Astrocyte of the spinal cord (primary cell): ENCODE measurements around the gene PHACTR4.
"Not testable (repeated sequence)": the region's sequence is repeated elsewhere in the genome, so short reads cannot be mapped to it uniquely, and the experiment has no call there.

ENCODE experiments used
- DNase-seq: peaks from one replicate; pipeline ENCODE4 v3.0.0; 2011; ENCODE audit warnings: low read depth, low spot score
- H3K4me3 ChIP-seq: 2 replicates; pipeline ENCODE4 v1.5.1; 2011; ENCODE audit warnings: low read depth, mild to moderate bottlenecking, low read length, moderate library complexity
- in situ Hi-C: cut with HindIII; loops from 2 replicates; pipeline ENCODE4 v1.10.0; 2017; ENCODE audit warnings: low sequenced_read_pairs
- TF ChIP-seq, protein P1 (sequence below): IDR thresholded peaks from 2 replicates; pipeline ENCODE4 v1.5.1; 2012; ENCODE audit warnings: low read depth, mild to moderate bottlenecking, low read length, inconsistent platforms

Gene PHACTR4

DNA sequence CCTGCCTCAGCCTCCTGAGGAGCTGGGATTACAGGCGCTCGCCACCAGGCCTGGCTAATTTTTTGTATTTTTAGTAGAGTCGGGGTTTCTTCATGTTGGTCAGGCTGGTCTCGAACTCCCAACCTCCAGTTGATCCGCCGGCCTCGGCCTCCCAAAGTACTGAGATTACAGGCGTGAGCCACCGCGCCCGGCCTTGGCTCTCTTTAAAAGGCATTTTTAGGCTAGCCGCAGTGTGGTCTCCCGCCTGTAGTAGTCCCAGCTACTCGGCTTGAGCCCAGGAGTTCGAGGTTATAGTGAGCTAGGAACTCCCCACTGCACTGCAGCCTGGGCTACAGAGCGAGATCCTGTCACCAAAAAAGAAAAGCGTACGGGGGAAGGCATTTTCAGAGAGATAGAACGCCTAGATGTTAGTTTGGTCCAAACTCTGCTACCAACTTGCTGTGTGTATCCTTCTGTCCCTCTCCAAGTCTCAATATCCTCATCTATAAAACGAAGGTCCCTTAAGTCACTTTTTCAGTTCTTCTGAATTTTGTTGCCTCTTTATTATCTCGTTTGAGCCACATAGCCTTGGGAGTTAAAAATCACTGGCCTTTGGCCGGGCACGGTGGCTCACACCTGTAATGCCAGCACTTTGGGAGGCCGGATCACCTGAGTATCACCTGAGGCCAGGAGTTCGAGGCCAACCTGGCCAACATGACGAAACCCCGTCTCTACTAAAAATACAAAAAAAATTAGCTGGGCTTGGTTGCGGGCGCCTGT, 40.0 kb upstream of the PHACTR4 start:
- TF ChIP-seq, protein P1, sequence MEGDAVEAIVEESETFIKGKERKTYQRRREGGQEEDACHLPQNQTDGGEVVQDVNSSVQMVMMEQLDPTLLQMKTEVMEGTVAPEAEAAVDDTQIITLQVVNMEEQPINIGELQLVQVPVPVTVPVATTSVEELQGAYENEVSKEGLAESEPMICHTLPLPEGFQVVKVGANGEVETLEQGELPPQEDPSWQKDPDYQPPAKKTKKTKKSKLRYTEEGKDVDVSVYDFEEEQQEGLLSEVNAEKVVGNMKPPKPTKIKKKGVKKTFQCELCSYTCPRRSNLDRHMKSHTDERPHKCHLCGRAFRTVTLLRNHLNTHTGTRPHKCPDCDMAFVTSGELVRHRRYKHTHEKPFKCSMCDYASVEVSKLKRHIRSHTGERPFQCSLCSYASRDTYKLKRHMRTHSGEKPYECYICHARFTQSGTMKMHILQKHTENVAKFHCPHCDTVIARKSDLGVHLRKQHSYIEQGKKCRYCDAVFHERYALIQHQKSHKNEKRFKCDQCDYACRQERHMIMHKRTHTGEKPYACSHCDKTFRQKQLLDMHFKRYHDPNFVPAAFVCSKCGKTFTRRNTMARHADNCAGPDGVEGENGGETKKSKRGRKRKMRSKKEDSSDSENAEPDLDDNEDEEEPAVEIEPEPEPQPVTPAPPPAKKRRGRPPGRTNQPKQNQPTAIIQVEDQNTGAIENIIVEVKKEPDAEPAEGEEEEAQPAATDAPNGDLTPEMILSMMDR = no peak
- DNase-seq = peak; percentile 20
- peak overlapping the region; percentile 78 for H3K4me3 ChIP-seq
- in situ Hi-C loops = no loop called here

DNA sequence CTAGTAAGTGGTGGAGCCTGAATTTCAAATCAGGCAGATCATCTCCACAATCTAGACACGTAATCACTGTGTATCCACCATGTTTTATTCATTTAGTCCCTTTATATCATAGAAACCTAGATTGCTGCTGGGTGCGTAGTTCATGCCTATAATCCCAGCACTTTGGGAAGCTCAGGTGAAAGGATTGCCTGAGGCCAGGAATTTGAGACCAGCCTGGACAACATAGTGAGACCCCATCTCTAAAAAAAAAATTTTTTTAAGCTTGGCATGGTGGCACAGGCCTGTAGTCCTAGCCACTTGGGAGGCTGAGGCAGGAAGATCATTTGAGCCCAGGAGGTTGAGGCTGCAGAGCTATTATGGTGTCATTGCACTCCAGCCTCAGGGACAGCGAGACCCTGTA, 30.6 kb upstream of the PHACTR4 start:
- in situ Hi-C loops = no loop called here
- H3K4me3 ChIP-seq = no peak overlapping the region
- TF ChIP-seq, protein P1 = no peak
- DNase-seq = no peak

DNA sequence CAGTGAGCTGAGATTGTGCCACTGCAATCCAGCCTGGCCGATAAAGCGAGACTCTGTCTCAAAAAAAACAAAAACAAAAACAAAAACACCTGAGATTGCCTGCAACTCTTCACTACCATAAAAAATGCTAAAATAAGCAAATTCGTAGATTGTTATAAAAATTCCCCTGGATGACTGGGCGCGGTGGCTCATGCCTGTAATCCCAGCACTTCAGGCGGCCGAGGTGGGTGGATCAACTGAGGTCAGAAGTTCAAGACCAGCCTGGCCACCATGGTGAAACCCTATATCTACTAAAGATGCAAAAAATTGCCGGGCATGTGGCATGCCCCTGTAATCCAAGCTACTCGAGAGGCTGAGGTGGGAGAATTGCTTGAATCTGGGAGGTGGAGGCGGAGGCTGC, 30.0 kb upstream of the PHACTR4 start:
- in situ Hi-C loops = no loop called here
- no peak overlapping the region for H3K4me3 ChIP-seq
- no peak for DNase-seq
- TF ChIP-seq, protein P1 = no peak

DNA sequence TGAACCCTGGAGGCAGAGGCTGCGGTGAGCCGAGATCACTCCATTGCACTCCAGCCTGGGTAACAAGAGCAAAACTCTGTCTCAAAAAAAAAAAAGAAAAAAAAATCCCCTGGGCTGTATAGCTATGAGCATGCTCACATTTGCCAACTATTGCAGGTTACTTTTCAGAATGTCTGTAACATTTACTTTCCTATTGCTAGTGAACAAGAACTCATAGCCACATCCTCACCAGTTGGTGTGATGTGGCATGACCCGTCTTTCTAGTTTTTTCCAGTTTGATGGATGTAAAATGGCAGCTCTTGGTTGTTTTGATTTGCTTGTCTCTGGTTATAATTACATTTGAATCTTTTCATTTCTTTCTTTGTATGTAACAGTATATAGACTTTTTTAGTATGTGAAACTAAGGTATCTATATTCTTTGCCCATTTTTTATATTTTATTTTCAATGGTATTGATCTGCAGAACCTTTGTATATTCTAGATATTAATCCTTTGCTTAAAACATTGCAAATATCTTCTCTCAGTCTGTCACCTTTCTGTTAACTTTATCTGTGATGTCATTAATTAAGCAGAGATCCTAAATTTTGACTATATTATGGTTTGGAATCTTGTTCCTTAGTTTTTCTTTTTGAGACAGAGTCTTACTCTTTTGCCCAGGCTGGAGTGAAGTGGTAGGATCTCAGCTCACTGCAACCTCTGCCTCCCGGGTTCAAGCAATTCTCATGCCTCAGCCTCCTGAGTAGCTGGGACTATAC, 29.1 kb upstream of the PHACTR4 start:
- no peak for DNase-seq
- in situ Hi-C loops = no loop called here
- TF ChIP-seq, protein P1 = no peak
- no peak overlapping the region for H3K4me3 ChIP-seq

DNA sequence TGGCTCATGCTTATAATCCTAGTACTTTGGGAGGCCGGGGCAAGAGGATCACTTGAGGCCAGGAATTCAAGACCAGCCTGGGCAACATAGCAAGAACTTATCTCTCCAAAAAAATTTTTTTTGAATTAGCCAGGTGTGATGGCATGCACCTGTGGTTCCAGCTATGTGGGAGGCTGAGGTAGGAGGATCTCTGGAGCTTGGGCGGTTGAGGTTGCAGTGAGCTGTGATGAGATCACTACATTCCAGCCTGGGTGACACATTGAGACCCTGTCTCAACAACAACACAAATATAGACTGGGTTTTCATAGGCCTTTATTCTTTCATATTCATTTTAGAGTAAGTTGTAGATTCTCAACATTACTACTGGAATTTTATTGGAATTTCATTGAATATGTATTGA, 27.9 kb upstream of the PHACTR4 start:
- DNase-seq = no peak
- TF ChIP-seq, protein P1 = no peak

DNA sequence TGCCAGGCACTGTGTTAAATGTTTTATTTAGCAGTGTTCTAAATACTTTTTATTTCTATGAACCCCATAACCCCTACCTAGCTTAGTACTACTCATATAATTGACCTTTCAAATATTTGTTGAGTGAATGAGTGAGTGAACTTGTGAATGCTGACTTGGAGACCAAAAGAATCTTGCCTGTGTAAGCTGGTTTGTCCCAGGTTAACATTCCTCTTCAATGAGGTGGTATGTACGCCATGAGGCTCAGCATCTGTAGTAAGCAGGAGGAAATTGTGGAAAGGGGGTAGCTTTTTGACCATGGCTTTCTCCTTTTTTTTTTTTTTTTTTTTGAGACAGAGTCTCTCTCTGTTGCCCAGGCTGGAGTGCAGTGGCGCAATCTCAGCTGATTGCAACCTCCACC, 26.1 kb upstream of the PHACTR4 start:
- in situ Hi-C loops = no loop called here
- TF ChIP-seq, protein P1 = no peak
- no peak overlapping the region for H3K4me3 ChIP-seq
- peak; percentile 36 for DNase-seq

More for the DNA sequence above, 27.9 kb upstream of the PHACTR4 start:
- in situ Hi-C loops = no loop called here
- H3K4me3 ChIP-seq = no peak overlapping the region

DNA sequence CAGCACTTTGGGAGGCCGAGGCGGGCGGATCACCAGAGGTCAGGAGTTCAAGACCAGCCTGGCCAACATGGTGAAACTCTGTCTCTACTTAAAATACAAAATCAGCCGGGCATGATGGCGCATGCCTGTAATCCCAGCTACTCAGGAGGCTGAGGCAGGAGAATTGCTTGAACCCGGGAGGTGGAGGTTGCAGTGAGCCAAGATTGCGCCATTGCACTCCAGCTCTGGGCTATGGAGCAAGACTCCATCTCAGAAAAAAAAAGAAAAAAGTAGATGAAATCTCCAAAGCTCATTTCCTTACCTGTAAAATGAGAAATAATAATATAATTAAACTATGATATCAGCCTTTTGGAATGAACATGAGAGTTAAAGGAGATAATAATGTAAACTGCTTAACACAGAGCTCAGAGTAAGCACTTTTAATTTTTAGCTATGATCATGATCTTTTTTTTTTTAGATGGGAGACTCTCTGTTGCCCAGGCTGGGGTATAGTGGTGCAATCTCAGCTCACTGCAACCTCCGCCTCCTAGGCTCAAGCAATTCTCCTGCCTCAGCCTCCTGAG, 16.2 kb upstream of the PHACTR4 start:
- H3K4me3 ChIP-seq, DNase-seq, in situ Hi-C loops: not testable (repeated sequence)
